Activated CD4-positive, alpha-beta T cell treated with anti-CD3 and anti-CD28 coated beads, Interleukin-10, Interleukin-2, amounts not matched to agents 100 ng/mL and 50 ng/mL, durations not matched to agents 16 hours and 8 hours (primary cell): ENCODE results near the gene WFDC8.
"Not testable (repeated sequence)": the region's sequence is repeated elsewhere in the genome, so short reads cannot be mapped to it uniquely, and the experiment has no call there.

Experiments
- DNase-seq: peaks from one replicate; pipeline ENCODE4 v3.0.0-alpha.2; 2020

Gene WFDC8

DNA sequence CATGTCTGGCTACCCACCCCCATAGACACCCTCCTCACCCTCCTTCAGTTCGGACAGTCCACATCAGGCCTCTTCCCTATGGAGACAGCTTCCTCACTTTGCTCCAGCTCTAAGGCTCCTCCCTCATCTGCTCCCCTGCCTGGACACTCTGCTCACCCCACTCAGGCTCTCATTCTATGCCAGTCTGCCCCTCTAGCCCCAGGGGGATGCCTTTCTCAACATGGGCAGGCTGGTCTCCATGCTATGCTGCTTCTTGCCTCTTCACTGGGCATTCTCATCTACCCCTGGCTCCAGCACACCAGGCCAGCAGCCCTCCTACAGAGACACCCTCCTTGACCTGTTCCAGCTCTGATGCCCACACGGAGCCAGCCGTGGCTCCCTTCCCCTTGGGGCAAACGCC is at the start of gene WFDC8:
WFDC8 (minus strand) TSS at position 101 of the 400 bp plus-strand sequence; CDS start at position 64, 37 bp downstream.
- DNase-seq = no peak

DNA sequence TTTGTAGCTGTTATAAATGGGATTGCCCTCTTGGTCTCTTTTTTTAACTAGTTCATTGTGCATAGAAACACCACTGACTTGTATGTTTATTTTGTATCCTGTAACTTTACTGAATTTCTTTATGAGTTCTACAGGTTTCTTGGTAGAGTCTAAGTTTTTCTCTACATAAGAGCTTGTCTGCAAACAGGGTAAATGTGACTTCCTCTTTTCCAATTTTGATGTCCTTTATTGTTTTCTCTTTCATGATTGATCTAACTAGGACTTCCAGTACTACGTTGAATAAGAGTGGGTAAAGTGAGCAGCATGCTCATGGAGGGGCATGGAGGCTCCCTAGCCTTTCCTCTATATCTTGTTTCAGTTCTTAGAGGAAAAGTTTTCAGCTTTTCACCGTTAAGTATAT is 47.5 kb upstream of the WFDC8 start:
- no peak for DNase-seq

DNA sequence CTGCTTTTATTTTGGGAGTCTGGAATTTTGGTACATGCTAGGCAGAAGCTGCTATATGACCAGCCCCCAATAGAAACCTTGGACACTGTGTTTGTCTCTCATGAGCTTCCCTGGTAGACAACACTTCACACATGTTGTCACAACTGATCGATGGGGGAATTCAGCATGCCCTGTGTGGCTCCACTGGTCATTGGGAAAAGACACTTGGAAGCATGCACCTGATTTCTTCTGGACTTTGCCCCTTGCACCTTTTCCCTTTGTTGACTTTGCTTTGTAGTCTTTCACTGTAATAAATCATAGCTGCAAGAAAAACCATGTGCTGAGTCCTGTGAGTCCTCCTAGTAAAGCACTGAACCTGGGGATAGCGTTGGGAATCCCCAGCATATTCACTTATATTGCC is 42.5 kb upstream of the WFDC8 start:
- DNase-seq = no peak

DNA sequence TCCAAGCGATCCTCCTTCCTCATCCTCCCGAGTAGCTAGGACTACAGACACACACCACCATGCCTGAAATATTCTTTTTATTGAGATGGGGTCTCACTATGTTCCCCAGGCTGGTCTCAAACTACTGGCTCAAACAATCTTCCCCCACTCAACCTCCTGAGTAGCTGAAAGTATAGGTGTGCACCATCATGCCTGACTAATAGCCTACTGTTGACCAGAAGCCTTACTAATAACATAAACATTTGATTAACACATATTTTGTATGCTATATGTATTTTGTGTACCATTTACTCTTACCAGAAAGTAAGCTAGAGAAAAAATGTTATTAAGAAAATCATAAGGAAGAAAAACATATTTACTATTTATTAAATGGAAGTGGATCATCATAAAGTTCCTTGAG is 38.5 kb upstream of the WFDC8 start:
- no peak for DNase-seq

DNA sequence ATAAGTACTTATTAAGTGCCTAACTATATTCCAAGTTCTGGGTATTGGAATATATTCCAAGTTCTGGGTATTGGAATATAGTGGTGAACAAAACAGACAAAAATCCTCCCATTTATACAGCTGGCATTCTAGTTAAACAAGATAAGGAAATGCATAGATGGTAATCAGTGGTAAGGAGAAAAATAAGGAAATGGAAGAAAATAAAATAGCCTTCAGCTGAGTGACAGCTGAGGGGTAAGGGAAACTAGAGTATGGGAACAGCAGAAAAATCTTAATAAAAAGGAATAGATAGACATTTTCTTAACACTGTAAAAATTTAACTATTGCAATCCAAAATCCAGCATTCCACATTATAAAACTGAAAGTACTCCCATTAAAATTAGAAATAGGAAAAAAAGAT is 33.2 kb upstream of the WFDC8 start:
- no peak for DNase-seq

DNA sequence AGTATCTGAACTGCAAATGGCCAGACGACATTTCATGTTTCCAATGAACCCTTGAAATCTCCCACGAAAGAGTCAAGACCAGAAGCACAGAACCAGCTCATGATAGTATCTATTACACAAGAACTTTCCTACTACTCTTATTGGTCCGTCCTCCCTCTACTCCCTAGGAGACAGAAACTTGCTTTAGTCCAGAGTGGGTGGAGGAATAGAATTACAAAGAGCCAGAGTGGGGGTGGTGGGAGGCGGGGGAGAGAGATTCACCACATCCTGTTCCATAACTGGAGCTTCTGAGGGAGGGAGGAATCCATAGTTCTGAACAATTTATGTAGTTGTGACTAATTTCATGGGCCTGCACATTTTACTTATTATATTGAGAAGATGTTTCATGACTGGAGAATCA is 32.0 kb upstream of the WFDC8 start:
- peak; percentile 51 for DNase-seq

DNA sequence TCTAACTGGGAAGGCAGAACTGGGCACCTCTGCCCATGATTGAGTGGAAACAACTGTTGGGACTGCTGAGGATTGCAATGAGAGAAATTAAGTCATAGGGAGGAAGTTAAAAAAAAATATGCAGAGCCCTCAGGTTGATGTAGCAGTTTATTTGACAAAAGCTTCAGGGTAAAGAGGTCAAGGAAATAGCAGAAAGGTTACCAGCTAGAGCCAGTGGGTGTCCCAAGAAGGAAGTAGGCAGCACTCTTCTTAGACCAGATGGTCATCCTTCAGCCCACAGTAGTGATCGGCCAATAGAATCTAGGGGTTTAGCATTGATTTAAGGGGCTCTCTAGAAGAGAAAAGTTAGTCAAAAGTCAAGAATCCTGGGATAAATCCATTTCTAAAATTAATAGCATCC is 28.7 kb upstream of the WFDC8 start:
- no peak for DNase-seq

DNA sequence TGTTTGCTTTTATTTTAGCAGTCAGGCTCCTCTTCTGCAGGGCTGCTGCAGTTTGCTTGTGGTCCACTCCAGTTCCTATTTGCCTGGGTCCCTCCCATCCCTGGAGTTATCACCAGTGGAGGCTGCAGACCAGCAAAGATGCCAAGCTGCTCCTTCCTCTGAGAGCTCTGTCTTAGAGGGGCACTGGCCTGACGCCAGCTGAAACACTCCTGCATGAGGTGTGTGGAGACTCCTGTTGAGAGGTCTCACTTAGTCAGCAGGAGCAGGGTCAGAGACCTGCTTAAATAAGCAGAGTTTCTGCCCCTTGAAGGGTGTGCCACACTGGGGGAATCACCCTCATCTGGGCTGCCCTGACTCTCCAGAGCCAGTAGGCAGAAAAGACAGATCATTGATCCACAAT is 16.2 kb upstream of the WFDC8 start:
- no peak for DNase-seq

DNA sequence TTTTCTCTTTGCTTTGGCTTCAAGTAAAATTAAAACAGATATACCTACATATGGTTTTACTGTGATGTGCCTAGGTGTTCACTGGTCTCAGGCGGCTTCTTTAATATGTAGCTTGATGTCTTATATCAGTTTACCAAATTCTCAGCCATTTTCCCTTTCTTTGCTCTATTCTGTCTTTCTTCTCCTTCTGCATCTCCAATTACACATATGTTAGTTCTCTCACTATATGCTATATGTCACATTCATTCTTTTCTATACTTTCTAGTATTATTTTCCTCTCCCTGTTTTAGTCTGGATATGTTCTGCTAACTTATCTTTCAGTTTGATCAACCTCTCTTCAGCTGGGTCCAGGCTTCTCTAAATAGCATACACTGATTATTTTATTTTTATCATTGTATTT is 14.4 kb upstream of the WFDC8 start:
- DNase-seq = no peak

DNA sequence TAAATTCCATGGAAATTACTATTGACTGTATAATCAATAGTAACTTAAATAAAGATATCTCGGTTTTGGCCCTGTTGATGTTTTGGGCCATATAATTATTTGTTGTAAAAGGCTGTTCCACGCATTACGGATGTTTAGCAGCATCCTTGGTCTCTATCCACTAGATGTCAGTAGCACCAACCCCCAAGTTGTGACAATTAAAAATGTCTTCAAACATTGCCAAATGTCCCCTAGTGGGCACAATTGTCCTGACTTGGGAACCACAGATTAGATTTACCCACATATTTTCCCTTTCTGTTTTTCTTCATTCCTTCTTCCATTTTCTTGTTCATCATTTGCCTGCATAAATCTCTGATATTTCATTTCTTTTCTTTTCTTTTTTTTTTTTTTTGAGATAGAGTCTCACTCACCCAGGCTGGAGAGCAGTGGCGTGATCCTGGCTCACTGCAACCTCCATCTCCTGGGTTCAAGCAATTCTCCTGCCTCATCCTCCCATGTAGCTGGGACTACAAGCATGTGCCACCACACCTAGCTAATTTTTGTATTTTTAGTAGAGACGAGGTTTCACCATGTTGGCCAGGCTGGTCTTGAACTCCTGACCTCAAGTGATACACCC is 13.6 kb upstream of the WFDC8 start:
- DNase-seq = peak; percentile 64

DNA sequence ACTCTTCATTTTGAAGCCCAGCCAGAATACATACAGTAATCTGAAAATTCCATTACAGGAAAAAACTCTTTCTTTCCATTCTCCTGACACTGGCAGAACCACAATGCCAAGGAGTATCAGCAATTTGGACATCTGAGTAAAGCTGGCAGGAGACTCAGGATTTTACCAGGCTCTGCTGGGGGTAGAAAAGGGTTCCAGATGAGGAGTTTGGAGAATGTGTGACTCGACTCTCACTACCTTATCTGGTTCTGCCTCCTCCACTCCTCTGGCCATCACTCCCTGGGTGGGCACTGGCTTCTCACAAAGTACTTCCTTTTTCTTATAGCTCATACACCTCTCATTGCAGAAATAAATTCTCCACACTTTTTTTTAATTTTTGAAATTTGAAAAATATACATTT is 10.6 kb upstream of the WFDC8 start:
- no peak for DNase-seq

DNA sequence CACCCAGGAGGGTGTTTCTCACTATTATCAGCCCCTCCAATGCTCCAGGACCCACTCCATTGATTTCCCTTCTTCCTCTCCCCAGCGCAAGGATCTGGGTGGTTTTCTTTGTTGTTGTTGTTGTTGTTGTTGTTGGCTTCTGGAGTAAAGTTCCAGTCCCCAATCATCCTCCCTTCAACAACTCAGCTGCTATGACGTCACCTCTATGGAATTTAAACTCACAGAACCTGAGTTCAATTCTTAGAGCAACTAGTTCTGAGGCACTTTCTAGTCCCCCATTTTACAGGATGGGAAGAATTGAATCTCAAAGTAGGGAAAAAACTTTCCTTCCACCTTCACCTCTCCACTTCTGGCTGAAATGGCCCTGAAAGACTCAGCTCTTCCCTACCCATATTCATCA is 9.7 kb upstream of the WFDC8 start:
- no peak for DNase-seq

DNA sequence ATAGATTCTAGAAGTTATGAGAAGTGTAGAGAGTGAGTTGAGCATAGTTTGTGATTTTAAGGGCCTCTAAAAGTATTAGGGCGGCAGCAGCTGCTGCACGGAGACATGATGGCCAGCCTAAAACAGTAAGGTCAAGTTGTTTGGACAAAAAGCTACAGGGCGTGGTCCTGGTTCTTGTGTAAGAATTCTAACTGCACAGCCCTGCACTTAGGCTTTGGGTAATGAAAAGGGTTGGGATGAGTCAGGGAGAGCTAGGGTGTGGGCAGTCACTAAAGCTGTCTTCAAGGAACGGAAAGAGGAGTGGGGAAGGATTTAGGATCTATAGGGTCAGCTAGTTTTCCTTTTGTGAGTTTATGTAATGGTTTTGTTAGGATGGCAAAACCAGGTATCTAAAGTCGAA is 6.9 kb upstream of the WFDC8 start:
- DNase-seq = not testable (repeated sequence)

DNA sequence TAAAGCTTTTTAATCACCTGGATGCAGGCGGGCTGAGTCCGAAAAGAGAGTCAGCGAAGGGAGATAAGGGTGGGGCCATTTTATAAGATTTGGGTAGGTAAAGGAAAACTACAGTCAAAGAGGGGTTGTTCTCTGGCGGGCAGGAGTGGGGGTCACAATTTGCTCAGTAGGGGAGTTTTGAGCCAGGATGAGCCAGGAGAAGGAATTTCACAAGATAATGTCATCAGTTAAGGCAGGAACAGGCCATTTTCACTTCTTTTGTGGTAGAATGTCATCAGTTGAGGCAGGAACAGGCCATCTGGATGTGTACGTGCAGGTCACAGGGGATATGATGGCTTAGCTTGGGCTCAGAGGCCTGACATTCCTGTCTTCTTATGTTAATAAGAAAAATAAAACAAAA is 5.2 kb upstream of the WFDC8 start:
- DNase-seq = not testable (repeated sequence)

DNA sequence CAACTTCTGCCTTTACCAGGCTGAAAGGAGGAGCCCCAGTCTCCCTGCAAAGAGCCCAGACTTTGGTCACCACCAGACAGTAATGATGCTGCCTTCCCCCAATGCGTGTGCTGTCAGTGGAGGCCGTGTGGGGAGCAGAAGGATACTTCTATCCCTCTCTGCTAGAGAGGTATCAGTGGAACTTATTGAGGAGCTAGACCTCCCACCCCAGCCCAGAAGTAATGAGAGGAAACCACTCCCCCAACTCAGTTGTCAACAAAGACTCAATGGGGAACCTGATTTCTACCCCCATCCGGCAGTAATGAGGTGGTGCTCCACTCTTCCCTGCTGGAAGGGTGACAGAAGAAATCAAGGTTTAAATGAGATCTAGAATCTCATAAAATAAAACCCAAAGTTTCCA is 4.4 kb upstream of the WFDC8 start:
- DNase-seq = no peak

DNA sequence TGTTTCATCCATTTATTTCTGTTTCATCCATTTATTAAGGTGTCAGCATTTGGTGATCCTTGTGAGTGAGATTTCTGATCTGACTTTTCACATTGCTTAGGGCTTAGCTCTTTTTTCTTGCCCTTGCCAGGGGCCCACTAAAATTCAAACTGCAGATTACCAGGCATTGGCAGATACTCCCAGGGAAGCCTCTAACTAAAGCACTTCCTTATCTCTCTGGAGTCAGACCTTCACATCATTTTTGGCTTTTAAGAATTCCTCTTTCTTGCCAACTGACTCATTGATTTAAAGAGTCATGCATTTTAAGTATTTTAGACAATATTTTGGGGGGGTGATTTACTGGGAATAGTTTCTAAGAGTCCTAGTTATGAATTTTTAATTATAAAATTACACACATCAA is 2.6 kb upstream of the WFDC8 start:
- no peak for DNase-seq

DNA sequence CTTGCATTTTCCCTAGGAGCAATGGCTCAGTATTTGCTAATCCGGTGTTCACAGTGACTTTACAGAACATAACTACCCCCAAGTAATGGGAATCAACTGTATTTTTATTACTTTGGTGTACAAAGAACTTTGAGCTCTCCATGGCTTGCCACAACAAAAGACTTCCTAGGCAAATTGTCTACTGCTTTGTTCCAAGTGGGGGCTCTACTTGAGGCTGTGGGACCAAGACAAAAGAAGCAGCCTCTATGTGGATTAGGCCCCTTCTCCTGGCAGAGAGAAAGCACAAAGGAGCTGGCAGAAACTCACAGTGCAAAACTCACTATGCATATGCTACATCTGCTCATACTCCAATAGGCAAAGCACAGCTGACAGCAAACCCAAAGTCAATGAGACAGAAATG is 853 bp downstream of the WFDC8 start:
- no peak for DNase-seq

DNA sequence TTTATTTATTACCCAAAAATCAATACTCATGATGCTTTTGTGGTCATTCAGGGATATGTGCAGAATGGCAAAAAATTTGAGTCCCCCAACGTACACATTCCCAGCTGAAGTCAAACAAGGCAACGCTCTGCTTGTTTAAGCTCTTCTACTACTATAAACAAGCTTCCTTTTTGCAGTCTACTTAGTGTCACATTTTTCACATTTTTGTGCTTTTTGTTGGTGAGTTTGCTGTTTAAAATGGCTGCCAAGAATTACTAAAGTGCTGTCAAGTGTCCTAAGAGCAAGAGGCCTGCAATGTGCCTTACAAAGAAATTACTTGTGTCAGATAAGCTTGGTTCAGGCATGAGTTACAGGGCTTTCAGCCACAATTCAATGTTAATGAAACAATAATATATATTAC is 2.1 kb downstream of the WFDC8 start:
- DNase-seq = no peak

DNA sequence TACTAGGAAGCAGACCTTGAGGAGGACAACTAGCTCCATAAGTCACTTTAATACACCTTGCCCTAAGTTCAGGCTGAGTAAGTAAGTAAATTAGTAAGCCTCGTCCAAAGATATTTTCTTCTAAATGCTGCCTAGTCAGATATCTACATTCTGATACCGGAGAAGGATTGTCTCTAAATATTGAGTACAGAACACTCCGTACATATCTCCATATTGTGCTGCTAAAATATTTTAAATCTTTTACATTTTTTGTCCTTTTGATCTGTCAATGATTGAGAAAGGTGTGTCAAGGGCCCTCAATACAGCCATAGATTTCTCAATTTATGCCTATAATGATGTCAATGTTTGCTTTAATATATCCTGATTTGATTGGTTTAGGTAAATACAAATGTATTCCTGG is 3.2 kb downstream of the WFDC8 start:
- no peak for DNase-seq

DNA sequence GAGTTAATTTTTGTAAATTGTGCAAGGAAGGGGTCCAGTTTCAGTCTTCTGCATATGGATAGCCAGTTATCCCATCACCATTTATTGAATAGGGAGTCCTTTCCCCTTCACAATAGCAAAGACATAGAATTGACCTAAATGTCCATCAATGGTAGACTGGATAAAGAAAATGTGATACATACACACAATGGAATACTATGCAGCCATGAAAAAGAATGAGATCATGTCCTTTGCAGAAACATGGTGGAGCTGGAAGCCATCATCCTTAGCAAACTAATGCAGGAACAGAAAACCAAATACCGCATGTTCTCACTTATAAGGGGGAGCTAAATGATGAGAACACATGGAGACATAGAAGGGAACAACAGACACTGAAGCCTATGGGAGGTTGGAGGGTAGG is 9.4 kb downstream of the WFDC8 start:
- DNase-seq = not testable (repeated sequence)

DNA sequence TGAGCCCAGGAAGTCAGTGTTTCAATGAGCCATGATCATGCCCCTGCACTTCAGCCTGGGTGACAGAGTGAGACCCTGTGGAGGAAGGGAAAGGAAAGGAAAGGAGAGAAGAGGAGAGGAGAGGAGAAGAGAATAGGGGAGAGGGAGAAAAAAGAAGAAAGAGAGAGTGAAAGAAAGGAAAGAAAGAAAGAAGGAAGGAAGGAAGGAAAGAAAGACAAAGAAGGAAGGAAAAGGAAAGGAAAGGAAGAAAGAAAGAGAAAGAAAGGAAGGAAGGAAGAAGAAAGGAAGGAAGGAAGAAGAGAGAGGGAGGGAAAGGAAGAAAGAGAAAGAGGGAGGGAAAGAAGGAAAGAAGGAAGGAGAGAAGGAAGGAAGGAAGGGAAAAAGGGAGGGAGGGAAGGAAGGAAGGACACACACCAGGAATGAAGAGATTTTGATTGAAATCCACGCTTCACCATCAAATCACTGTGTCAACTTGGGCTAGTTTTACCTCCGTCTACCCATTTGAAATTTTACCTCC is 14.3 kb downstream of the WFDC8 start:
- no peak for DNase-seq

DNA sequence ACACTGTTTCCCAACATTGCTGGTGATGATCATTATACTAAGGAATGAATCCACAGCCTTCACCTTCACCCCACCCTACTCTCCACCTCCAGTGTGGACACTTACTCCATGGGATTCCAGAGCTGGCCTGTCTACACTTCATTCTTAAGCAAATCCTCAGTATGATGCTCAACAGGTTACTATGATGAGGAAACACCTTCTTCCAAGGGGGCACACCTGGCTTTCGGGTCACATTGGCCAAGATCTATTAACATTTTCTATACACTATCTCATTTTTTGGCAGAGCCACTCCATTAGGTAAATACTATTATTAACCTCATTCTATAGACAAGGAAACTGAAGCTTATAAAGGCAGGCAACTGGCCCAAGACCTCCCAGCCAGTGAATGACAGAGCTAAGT is 23.9 kb downstream of the WFDC8 start:
- DNase-seq = no peak

DNA sequence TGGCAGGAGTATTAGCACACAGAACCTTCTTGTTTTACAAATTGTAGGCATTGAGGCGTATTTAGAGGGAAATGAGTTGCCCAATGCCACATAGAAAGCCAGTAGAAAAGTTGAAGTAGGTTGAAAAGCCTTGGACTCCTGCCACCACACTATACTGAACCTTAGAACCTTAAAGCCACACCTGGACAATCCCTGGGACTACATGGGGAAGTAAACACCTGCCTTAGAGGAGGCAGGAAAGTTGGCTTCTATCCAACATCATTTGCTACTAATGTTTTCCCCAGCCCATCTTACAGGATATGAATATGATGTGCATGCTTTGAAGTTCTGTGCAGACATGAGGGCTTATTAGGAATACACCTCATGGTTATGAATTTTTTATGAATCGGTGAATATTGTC is 26.6 kb downstream of the WFDC8 start:
- no peak for DNase-seq

DNA sequence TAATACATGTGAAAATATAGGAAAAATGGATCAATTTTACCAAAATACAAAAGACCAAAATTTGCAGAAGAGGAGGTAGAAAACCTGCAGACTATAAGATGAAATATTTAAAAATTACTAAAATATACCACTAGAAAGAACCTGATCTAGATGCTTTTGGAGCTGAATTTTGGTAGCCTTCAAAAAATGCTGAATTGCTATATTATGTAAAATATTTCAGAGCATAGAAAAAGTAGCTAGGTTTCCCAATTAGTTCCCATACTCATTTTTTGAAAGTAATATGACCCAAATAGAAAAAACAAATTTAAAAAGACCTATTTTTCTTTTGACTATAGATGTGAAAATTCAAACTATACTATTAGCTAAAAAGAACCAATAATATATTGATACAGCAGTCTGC is 28.3 kb downstream of the WFDC8 start:
- no peak for DNase-seq

DNA sequence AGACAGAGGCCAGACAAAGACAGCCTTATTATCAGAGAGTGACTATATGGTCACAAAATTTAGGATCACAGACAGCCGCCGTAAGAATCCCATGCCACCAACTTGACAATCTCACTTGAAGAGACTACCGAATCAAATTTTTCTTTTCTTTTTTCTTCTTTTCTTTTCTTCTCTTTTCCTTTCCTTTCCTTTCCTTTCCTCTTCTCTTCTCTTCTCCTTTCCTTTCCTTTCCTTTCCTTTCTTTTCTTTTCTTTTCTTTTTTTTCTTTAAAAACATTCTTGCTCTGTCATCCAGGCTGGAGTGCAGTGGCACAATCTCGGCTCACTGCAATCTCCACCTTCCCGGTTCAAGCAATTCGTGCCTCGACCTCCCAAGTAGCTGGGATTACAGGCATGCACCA is 30.7 kb downstream of the WFDC8 start:
- DNase-seq = no peak
